Measurements from ENCODE around the gene CALR. TPM values are rescaled to one million over a fixed set of nuclear protein-coding genes. Genes with fewer than 3 reads are reported as not detected.

CALR gene
- total and polyA plus RNA-seq, 9 of the 15 experiments (the other 6 are each of a cell fraction or from before 2014, with no cell fraction given): 126 to 811 (median 642) TPM

- TF ChIP-seq CREB5 (CRISPR knock-in tag; IDR thresholded peaks at IDR 0.05): no peak
- peak; percentile 87 for TF ChIP-seq CTBP1 (IDR thresholded peaks at IDR 0.05; ENCODE audit: borderline replicate concordance)
- TF ChIP-seq TSC22D4 (tag; IDR thresholded peaks at IDR 0.05): no peak
- TF ChIP-seq, protein P1, sequence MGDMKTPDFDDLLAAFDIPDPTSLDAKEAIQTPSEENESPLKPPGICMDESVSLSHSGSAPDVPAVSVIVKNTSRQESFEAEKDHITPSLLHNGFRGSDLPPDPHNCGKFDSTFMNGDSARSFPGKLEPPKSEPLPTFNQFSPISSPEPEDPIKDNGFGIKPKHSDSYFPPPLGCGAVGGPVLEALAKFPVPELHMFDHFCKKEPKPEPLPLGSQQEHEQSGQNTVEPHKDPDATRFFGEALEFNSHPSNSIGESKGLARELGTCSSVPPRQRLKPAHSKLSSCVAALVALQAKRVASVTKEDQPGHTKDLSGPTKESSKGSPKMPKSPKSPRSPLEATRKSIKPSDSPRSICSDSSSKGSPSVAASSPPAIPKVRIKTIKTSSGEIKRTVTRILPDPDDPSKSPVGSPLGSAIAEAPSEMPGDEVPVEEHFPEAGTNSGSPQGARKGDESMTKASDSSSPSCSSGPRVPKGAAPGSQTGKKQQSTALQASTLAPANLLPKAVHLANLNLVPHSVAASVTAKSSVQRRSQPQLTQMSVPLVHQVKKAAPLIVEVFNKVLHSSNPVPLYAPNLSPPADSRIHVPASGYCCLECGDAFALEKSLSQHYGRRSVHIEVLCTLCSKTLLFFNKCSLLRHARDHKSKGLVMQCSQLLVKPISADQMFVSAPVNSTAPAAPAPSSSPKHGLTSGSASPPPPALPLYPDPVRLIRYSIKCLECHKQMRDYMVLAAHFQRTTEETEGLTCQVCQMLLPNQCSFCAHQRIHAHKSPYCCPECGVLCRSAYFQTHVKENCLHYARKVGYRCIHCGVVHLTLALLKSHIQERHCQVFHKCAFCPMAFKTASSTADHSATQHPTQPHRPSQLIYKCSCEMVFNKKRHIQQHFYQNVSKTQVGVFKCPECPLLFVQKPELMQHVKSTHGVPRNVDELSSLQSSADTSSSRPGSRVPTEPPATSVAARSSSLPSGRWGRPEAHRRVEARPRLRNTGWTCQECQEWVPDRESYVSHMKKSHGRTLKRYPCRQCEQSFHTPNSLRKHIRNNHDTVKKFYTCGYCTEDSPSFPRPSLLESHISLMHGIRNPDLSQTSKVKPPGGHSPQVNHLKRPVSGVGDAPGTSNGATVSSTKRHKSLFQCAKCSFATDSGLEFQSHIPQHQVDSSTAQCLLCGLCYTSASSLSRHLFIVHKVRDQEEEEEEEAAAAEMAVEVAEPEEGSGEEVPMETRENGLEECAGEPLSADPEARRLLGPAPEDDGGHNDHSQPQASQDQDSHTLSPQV (IDR thresholded peaks at IDR 0.05): peak; percentile 80
- TF ChIP-seq SETDB1 (IDR thresholded peaks at IDR 0.05; ENCODE audit: low read length): no peak
- no peak for TF ChIP-seq PHTF2 (CRISPR knock-in tag; IDR thresholded peaks at IDR 0.05)
- TF ChIP-seq GABPB1 (CRISPR knock-in tag; IDR thresholded peaks at IDR 0.05): peak; percentile 80
- peak; percentile 16; the same call in 1 of the 2 replicates for TF ChIP-seq STAT5A (IDR thresholded peaks at IDR 0.05; ENCODE audit: borderline replicate concordance, low read length)
- no peak for TF ChIP-seq TRIM24 (IDR thresholded peaks at IDR 0.05)
- TF ChIP-seq SMAD4 (CRISPR knock-in tag; conservative IDR thresholded peaks at IDR 0.05): peak; percentile 83
- no peak for TF ChIP-seq EZH2 (IDR thresholded peaks at IDR 0.05; ENCODE audit: borderline replicate concordance, low read depth, low read length)
- peak; percentile 69 for TF ChIP-seq BCOR (IDR thresholded peaks at IDR 0.05)
- TF ChIP-seq TCFL5 (CRISPR knock-in tag; conservative IDR thresholded peaks at IDR 0.05): no peak
- TF ChIP-seq ZBTB33 (CRISPR knock-in tag; IDR thresholded peaks at IDR 0.05): peak; percentile 77; the same call in 1 of the 2 replicates
- TF ChIP-seq CBX8 (IDR thresholded peaks at IDR 0.05; ENCODE audit: borderline replicate concordance, extremely low read depth, low read depth, low read length, poor library complexity, severe bottlenecking): no peak
- no peak for TF ChIP-seq ETV1 (tag; conservative IDR thresholded peaks at IDR 0.05; ENCODE audit: low read depth)
- TF ChIP-seq FOXO4 (CRISPR knock-in tag; IDR thresholded peaks at IDR 0.05): no peak
- TF ChIP-seq ZNF699 (CRISPR knock-in tag; IDR thresholded peaks at IDR 0.05; ENCODE audit: insufficient replicate concordance): no peak
- TF ChIP-seq GATAD2A (IDR thresholded peaks at IDR 0.05): peak; percentile 53; the same call in 1 of the 2 replicates
These were observed 26.8 kb downstream of the CALR start (continued) for GRCh38 chr19:12965017-12965811.
